Mesendoderm (in vitro differentiated cells): ENCODE measurements around the gene MND1.

Source experiments
- DNase-seq: peaks from one replicate; pipeline ENCODE4 v3.0.0; 2013
- H2AK5ac ChIP-seq: 2 replicates; pipeline ENCODE4 v1.6.1; 2013; ENCODE audit warnings: low read length, inconsistent platforms
- H2BK120ac ChIP-seq: 2 replicates; pipeline ENCODE4 v1.6.1; 2013; ENCODE audit warnings: low read depth, mild to moderate bottlenecking, low read length, moderate library complexity, mixed read lengths
- H2BK15ac ChIP-seq: replicated peaks from 2 replicates; pipeline ENCODE4 v1.6.1; 2013; ENCODE audit warnings: low read depth, mild to moderate bottlenecking, moderate library complexity
- H2BK5ac ChIP-seq: 2 replicates; pipeline ENCODE4 v1.6.1; 2013; ENCODE audit warnings: low read length, inconsistent platforms
- H3K18ac ChIP-seq: 2 replicates; pipeline ENCODE4 v1.6.1; 2013; ENCODE audit warnings: mild to moderate bottlenecking, low read length, mixed read lengths
- H3K23ac ChIP-seq: one replicate; pipeline ENCODE4 v1.6.1; 2013; ENCODE audit warnings: low read length
- H3K27ac ChIP-seq: 2 replicates; pipeline ENCODE4 v1.5.1; 2013; ENCODE audit warnings: low read depth, mild to moderate bottlenecking, inconsistent platforms, low read length, moderate library complexity
- H3K27me3 ChIP-seq: 2 replicates; pipeline ENCODE4 v1.6.1; 2013; ENCODE audit warnings: low read length, control low read depth, mild to moderate bottlenecking, inconsistent platforms; ENCODE audit not compliant: insufficient read depth, poor library complexity
- H3K36me3 ChIP-seq: 2 replicates; pipeline ENCODE4 v1.6.1; 2013; ENCODE audit warnings: low read length, inconsistent platforms; ENCODE audit not compliant: control insufficient read depth, insufficient read depth
- H3K4ac ChIP-seq: one replicate; pipeline ENCODE4 v1.6.1; 2013; ENCODE audit warnings: low read depth, mild to moderate bottlenecking, low read length, moderate library complexity
- H3K4me1 ChIP-seq: 2 replicates; pipeline ENCODE4 v1.6.1; 2013; ENCODE audit warnings: low read depth, low read length, inconsistent platforms; ENCODE audit not compliant: control insufficient read depth
- H3K4me2 ChIP-seq: 2 replicates; pipeline ENCODE4 v1.6.1; 2013; ENCODE audit warnings: low read length
- H3K4me3 ChIP-seq: 2 replicates; pipeline ENCODE4 v1.5.1; 2013; ENCODE audit warnings: mild to moderate bottlenecking, low read length
- H3K56ac ChIP-seq: one replicate; pipeline ENCODE4 v1.6.1; 2013; ENCODE audit warnings: low read length
- H3K79me1 ChIP-seq: 2 replicates; pipeline ENCODE4 v1.6.1; 2013; ENCODE audit warnings: low read length, inconsistent platforms
- H3K79me2 ChIP-seq: 2 replicates; pipeline ENCODE4 v1.6.1; 2013; ENCODE audit warnings: mild to moderate bottlenecking, low read length; ENCODE audit not compliant: control insufficient read depth, insufficient read depth
- H3K9ac ChIP-seq: 2 replicates; pipeline ENCODE4 v1.6.1; 2013; ENCODE audit warnings: low read length, inconsistent platforms
- H4K5ac ChIP-seq: one replicate; pipeline ENCODE4 v1.6.1; 2013; ENCODE audit warnings: low read length
- H4K8ac ChIP-seq: one replicate; pipeline ENCODE4 v1.6.1; 2013; ENCODE audit warnings: low read depth, mild to moderate bottlenecking, control low read depth, low read length, moderate library complexity
- WGBS: extraction: QIAGEN DNeasy Blood & Tissue Kit; methylation state at CpG from one replicate; pipeline ENCODE4 v1.1.7; 2013; ENCODE audit warnings: low lambda C conversion rate, missing lambda C conversion rate; ENCODE audit not compliant: insufficient coverage; ENCODE audit errors: extremely low coverage; 5-methylcytosine and 5-hydroxymethylcytosine counted together

The MND1 gene

GRCh38 chr4:153418558-153418957, 74.1 kb downstream of the MND1 start:
- Histone ChIP-seq H3K56ac (no peak overlapping the region), H3K79me2 (no peaks in the 10 kb centered on the region), H4K5ac (no peak overlapping the region), H3K27me3 (no peaks in the 10 kb centered on the region), H2BK120ac (no peak overlapping the region), H3K4me2 (no peak overlapping the region), H3K4me3 (no peak overlapping the region), H2BK15ac (no peak overlapping the region), H3K27ac (no peak overlapping the region), H3K4ac (no peak overlapping the region), H3K4me1 (no peaks in the 10 kb centered on the region), H2BK5ac (no peak overlapping the region), H3K23ac (no peak overlapping the region), H3K9ac (no peak overlapping the region), H3K79me1 (no peaks in the 10 kb centered on the region), H4K8ac (no peak overlapping the region), H3K18ac (no peak overlapping the region), H2AK5ac (no peak overlapping the region), H3K36me3 (no peaks in the 10 kb centered on the region)
- WGBS = no CpG with 5 or more reads among the region's 3 CpGs
- DNase-seq = peak; percentile 74

GRCh38 chr4:153419029-153419428, 74.5 kb downstream of the MND1 start:
- Histone ChIP-seq H3K23ac (no peak overlapping the region), H2BK15ac (no peak overlapping the region), H3K79me2 (no peaks in the 10 kb centered on the region), H3K4me2 (no peak overlapping the region), H4K5ac (no peak overlapping the region), H3K4me1 (no peaks in the 10 kb centered on the region), H2BK5ac (no peak overlapping the region), H2BK120ac (no peak overlapping the region), H3K27ac (no peak overlapping the region), H4K8ac (no peak overlapping the region), H2AK5ac (no peak overlapping the region), H3K79me1 (no peaks in the 10 kb centered on the region), H3K4ac (no peak overlapping the region), H3K56ac (no peak overlapping the region), H3K36me3 (no peaks in the 10 kb centered on the region), H3K4me3 (no peak overlapping the region), H3K18ac (no peak overlapping the region), H3K9ac (no peak overlapping the region), H3K27me3 (no peaks in the 10 kb centered on the region)
- WGBS = no CpG with 5 or more reads among the region's 5 CpGs
- no peak for DNase-seq

- no peak overlapping the region for H3K18ac ChIP-seq
- H3K4me3 ChIP-seq = no peak overlapping the region
- H3K36me3 ChIP-seq = no peaks in the 10 kb centered on the region
- H3K56ac ChIP-seq = no peak overlapping the region
- H3K4me2 ChIP-seq = no peak overlapping the region
- no peak overlapping the region for H3K9ac ChIP-seq
- no peaks in the 10 kb centered on the region for H3K79me1 ChIP-seq
- H4K8ac ChIP-seq = no peak overlapping the region
- H3K4ac ChIP-seq = no peak overlapping the region
- no peaks in the 10 kb centered on the region for H3K79me2 ChIP-seq
- H4K5ac ChIP-seq = no peak overlapping the region
- DNase-seq = no peak
- no peak overlapping the region for H2AK5ac ChIP-seq
- WGBS = no CpG with 5 or more reads among the region's 9 CpGs
- no peak overlapping the region for H3K23ac ChIP-seq
- no peak overlapping the region for H2BK5ac ChIP-seq
- no peak overlapping the region for H2BK120ac ChIP-seq
- H3K27me3 ChIP-seq = no peaks in the 10 kb centered on the region
- H3K4me1 ChIP-seq = no peaks in the 10 kb centered on the region
- no peak overlapping the region for H3K27ac ChIP-seq
- H2BK15ac ChIP-seq = no peak overlapping the region
Measured at GRCh38 chr4:153419673-153420278, 75.3 kb downstream of the MND1 start.

- Histone ChIP-seq H2BK120ac (no peak overlapping the region), H3K4ac (no peak overlapping the region), H3K4me2 (no peak overlapping the region), H4K5ac (no peak overlapping the region), H4K8ac (no peak overlapping the region), H3K4me1 (no peaks in the 10 kb centered on the region), H2BK15ac (no peak overlapping the region), H3K79me1 (no peaks in the 10 kb centered on the region), H3K36me3 (no peaks in the 10 kb centered on the region), H3K27ac (no peak overlapping the region), H3K23ac (no peak overlapping the region), H3K18ac (no peak overlapping the region), H3K27me3 (no peaks in the 10 kb centered on the region), H2AK5ac (no peak overlapping the region), H3K79me2 (no peaks in the 10 kb centered on the region), H2BK5ac (no peak overlapping the region), H3K9ac (no peak overlapping the region), H3K56ac (no peak overlapping the region), H3K4me3 (no peak overlapping the region)
- WGBS = no CpG with 5 or more reads among the region's 2 CpGs
- no peak for DNase-seq
Measured at GRCh38 chr4:153420361-153420760, 75.9 kb downstream of the MND1 start.

- H3K36me3 ChIP-seq = no peaks in the 10 kb centered on the region
- H3K23ac ChIP-seq = no peak overlapping the region
- H2BK120ac ChIP-seq = no peak overlapping the region
- no peaks in the 10 kb centered on the region for H3K79me1 ChIP-seq
- no peaks in the 10 kb centered on the region for H3K27me3 ChIP-seq
- no peaks in the 10 kb centered on the region for H3K79me2 ChIP-seq
- no peak overlapping the region for H4K8ac ChIP-seq
- no peak overlapping the region for H3K18ac ChIP-seq
- no peak overlapping the region for H3K27ac ChIP-seq
- H3K9ac ChIP-seq = no peak overlapping the region
- H3K4me2 ChIP-seq = no peak overlapping the region
- H4K5ac ChIP-seq = no peak overlapping the region
- H3K4me1 ChIP-seq = no peaks in the 10 kb centered on the region
- H3K4ac ChIP-seq = no peak overlapping the region
- H2BK5ac ChIP-seq = no peak overlapping the region
- no peak overlapping the region for H3K56ac ChIP-seq
- no peak overlapping the region for H3K4me3 ChIP-seq
- WGBS = no CpG with 5 or more reads among the region's 3 CpGs
- no peak overlapping the region for H2AK5ac ChIP-seq
- no peak for DNase-seq
- H2BK15ac ChIP-seq = no peak overlapping the region
Measured at GRCh38 chr4:153421941-153422340, 77.5 kb downstream of the MND1 start.

- Histone ChIP-seq H3K4me1 (no peaks in the 10 kb centered on the region), H2BK5ac (no peak overlapping the region), H2AK5ac (no peak overlapping the region), H3K4me3 (no peak overlapping the region), H3K9ac (no peak overlapping the region), H3K4me2 (no peak overlapping the region), H4K5ac (no peak overlapping the region), H4K8ac (no peak overlapping the region), H3K56ac (no peak overlapping the region), H3K36me3 (no peaks in the 10 kb centered on the region), H3K23ac (no peak overlapping the region), H3K18ac (no peak overlapping the region), H2BK15ac (no peak overlapping the region), H3K27me3 (no peaks in the 10 kb centered on the region), H3K4ac (no peak overlapping the region), H2BK120ac (no peak overlapping the region), H3K27ac (no peak overlapping the region), H3K79me2 (no peaks in the 10 kb centered on the region), H3K79me1 (no peaks in the 10 kb centered on the region)
- no CpG with 5 or more reads among the region's 4 CpGs for WGBS
- DNase-seq = no peak
Measured at GRCh38 chr4:153426207-153426885, 81.9 kb downstream of the MND1 start.
